Measurements from ENCODE around the gene CETN3. TPM values are rescaled to one million over a fixed set of nuclear protein-coding genes. Genes with fewer than 3 reads are reported as not detected.

Gene CETN3
- total and polyA plus RNA-seq, 9 of the 15 experiments (the other 6 are each of a cell fraction or from before 2014, with no cell fraction given) = 43.3 to 113 (median 82.4) TPM

DNA sequence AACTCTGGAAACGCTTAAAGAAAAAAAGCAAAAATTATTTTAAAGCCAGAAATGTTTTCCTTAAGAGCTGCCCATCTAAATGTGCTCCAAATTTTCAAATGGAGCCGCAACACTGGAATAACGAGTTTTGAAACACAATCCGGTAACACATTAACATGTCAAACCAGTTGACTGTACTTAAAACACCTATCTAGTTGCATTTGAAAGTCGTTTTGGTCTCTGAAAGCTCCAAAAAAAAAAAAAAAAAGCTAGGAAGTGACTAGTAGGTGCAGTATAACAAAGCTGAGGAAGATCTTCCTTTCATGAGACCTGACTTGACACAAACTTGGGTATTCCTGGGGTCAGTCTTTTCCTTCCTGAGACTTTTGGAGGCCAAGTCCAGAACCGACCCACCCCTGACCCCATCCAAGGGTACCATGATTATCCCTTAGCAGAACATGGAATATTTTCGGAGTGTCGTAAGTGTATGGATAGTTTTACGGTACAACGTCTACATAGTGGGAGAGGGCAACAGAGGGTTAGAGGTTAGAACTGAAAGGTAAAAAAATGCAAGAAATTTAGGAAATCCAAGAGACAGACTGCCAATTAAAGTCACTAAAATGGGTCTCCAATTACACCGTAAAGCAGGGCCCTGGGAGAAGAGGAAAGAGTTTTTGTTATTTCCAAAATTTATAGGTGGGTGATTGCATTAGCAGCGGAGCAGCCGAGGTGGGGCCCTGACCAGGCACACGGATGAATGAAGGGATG lies 812 bp downstream of the CETN3 start (continued):
- TF ChIP-seq SRSF3 (IDR thresholded peaks at IDR 0.05; ENCODE audit: insufficient read depth, low read length) = no peak
- TF ChIP-seq CAMTA2 (CRISPR knock-in tag; conservative IDR thresholded peaks at IDR 0.05) = no peak
- no peak for TF ChIP-seq RBM39 (optimal IDR thresholded peaks at IDR 0.05; ENCODE audit: low read depth, low read length)
- no peak for TF ChIP-seq TCF7L2 (IDR thresholded peaks at IDR 0.05; ENCODE audit: low read depth, low read length)
- TF ChIP-seq NR2C2 (CRISPR knock-in tag; IDR thresholded peaks at IDR 0.05) = no peak
- peak; percentile 87 for TF ChIP-seq NR2C2 (tag; IDR thresholded peaks at IDR 0.05)
- TF ChIP-seq ZNF668 (CRISPR knock-in tag; IDR thresholded peaks at IDR 0.05) = no peak
- no peak for TF ChIP-seq PURB (CRISPR knock-in tag; IDR thresholded peaks at IDR 0.05; ENCODE audit: low read depth)
- TF ChIP-seq ETV5 (CRISPR knock-in tag; IDR thresholded peaks at IDR 0.05; ENCODE audit: low read depth) = no peak
- no peak for TF ChIP-seq SRSF7 (optimal IDR thresholded peaks at IDR 0.05; ENCODE audit: low read depth, low read length)
- TF ChIP-seq XRCC4 (IDR thresholded peaks at IDR 0.05; ENCODE audit: extremely low read depth, insufficient read depth, insufficient read length) = no peak
- TF ChIP-seq, protein P1, sequence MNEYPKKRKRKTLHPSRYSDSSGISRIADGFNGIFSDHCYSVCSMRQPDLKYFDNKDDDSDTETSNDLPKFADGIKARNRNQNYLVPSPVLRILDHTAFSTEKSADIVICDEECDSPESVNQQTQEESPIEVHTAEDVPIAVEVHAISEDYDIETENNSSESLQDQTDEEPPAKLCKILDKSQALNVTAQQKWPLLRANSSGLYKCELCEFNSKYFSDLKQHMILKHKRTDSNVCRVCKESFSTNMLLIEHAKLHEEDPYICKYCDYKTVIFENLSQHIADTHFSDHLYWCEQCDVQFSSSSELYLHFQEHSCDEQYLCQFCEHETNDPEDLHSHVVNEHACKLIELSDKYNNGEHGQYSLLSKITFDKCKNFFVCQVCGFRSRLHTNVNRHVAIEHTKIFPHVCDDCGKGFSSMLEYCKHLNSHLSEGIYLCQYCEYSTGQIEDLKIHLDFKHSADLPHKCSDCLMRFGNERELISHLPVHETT (CRISPR knock-in tag; conservative IDR thresholded peaks at IDR 0.05 in 1 of 2, IDR thresholded peaks at IDR 0.05 in 1 of 2) = peak in 1 of 2 experiments; percentile 32; a peak in 1 of 4 replicates
- TF ChIP-seq SAP30 (IDR thresholded peaks at IDR 0.05; ENCODE audit: borderline replicate concordance, insufficient read depth, low read depth, low read length, poor library complexity, severe bottlenecking) = no peak
- TF ChIP-seq TAF15 (IDR thresholded peaks at IDR 0.05; ENCODE audit: low read depth, low read length) = no peak
- TF ChIP-seq TAF7 (tag; IDR thresholded peaks at IDR 0.05) = peak; percentile 45; the same call in 1 of the 2 replicates
- no peak for TF ChIP-seq ZNF77 (CRISPR knock-in tag; IDR thresholded peaks at IDR 0.05)
- TF ChIP-seq ZNF354B (CRISPR knock-in tag; IDR thresholded peaks at IDR 0.05) = no peak
- no peak for TF ChIP-seq ZNF311 (CRISPR knock-in tag; IDR thresholded peaks at IDR 0.05)
- TF ChIP-seq ZNF766 (CRISPR knock-in tag; conservative IDR thresholded peaks at IDR 0.05) = 0 out of 2 replicates have a peak, but pooled peaks have one; percentile 47
- TF ChIP-seq FOXJ3 (CRISPR knock-in tag; IDR thresholded peaks at IDR 0.05) = no peak
- TF ChIP-seq, protein P2, sequence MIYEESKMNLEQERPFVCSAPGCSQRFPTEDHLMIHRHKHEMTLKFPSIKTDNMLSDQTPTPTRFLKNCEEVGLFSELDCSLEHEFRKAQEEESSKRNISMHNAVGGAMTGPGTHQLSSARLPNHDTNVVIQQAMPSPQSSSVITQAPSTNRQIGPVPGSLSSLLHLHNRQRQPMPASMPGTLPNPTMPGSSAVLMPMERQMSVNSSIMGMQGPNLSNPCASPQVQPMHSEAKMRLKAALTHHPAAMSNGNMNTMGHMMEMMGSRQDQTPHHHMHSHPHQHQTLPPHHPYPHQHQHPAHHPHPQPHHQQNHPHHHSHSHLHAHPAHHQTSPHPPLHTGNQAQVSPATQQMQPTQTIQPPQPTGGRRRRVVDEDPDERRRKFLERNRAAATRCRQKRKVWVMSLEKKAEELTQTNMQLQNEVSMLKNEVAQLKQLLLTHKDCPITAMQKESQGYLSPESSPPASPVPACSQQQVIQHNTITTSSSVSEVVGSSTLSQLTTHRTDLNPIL (CRISPR knock-in tag; IDR thresholded peaks at IDR 0.05) = no peak
- TF ChIP-seq, protein P3, sequence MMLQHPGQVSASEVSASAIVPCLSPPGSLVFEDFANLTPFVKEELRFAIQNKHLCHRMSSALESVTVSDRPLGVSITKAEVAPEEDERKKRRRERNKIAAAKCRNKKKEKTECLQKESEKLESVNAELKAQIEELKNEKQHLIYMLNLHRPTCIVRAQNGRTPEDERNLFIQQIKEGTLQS (IDR thresholded peaks at IDR 0.05) = peak; percentile 6; the same call in 1 of the 2 replicates
- TF ChIP-seq, protein P3 (CRISPR knock-in tag; conservative IDR thresholded peaks at IDR 0.05) = 0 out of 2 replicates have a peak, but pooled peaks have one; percentile 20
- TF ChIP-seq ZNF79 (CRISPR knock-in tag; IDR thresholded peaks at IDR 0.05; ENCODE audit: low read depth) = no peak

Measured in K562 (cell line).